GM21576 (cell line): ENCODE data around the gene GALNTL6.

ENCODE experiments used
- ATAC-seq: cut with Tn5 transposase; IDR thresholded peaks from one replicate; pipeline ENCODE4 v1.9.1; 2021; ENCODE audit warnings: mild to moderate bottlenecking, moderate library complexity; ENCODE audit not compliant: unreplicated experiment

GALNTL6 gene

GRCh38 chr4:172173206-172173605, 360.0 kb downstream of the GALNTL6 start:
- ATAC-seq, result no peak

DNA sequence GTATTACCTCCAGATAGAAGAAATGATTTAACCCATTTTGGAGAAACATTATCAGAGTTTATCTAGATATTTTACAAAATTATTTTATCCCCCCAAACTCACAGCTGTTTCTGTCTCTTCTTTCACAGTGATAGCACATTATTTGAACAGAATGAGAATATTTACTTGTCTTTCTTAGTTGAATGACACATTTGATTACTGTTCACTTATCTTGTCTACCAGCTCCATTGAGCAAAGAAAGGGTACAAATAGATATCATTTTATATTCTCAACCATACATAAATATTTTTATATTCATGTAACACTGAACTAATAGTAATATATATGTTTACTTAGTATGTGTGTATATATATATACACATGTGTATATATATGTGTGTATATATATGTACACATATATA, 364.2 kb downstream of the GALNTL6 start:
- ATAC-seq, result no peak

DNA sequence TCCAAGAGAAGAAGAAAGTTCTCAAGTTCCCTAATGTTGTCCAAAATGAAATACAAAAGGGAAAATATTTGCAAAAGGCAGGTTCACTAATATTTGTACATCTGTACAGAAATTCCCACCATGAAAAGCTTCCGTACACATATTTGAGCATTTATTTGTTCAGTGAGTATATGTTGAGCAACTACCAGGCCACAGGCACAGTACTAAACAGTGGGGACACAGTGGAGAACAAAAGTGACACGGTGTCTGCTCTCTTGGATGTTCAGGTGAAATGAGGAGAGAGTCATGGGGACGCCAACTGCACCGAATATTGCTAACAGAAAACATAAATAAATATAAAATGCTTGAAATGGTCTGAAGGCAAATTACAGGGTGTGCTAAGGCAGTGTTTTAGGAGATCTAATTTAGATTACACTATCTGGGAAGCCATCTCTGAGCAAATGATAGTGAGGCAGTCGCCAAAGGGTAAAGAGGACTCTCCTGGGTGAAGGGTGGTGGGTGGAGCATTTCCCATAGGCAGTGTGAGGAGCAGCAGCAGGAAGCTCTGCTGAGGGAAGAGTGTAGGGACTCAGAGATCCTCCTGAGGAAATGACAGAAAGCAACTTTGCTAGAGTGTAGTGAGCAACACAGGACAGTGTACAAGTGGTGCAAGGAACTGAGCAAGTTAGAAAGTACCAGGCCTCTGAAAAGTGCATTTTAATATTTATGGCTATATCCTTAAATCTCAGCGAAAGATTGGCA, 375.2 kb downstream of the GALNTL6 start:
- ATAC-seq, result no peak

DNA sequence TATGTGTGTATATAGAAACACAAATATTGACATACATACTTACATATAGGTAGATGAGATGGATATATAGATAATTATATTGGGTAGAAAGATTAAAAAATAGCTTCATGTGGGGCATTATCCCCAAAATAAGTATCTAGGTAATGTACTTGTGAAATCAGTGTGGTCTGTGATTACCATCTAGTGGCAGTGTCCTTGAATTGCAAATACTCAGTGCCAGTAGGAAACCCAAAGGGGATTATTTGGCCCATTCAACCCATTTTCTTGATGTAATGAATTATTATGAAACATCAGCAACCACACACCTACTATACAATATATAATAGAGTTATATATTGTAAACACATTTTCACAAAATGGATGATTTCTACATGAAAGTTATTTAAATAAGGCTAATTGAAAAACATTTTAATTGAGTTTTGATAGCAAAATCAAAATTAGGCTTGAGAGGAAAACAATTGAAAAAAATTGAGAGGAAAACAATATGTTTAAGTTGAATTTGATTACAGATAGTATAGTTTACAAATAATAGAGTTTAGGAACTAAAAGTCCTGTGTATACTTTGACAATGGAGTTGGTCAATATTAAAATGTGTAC, 389.4 kb downstream of the GALNTL6 start:
- ATAC-seq, result no peak

DNA sequence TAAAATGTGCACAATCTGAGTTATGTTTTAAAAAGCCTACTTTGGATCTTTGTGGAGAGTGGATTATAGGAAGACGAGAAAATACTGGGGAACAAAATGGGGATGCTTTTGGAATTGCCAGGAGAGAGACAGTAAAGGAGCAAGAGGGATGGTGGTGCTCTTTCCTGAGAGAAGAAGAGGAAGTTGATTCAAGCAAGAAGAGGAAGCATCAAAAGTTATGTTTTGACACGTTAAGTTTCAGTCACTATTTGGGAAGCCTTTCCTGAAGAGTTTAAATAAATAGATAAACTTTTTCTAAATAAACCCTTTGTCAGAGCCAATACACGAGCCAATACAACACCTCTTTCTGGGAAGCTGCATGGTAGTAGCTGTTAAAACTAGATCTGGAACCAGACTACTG, 394.1 kb downstream of the GALNTL6 start:
- ATAC-seq, result no peak

GRCh38 chr4:172207886-172208285, 394.7 kb downstream of the GALNTL6 start:
- ATAC-seq, result no peak

GRCh38 chr4:172220679-172221078, 407.5 kb downstream of the GALNTL6 start:
- ATAC-seq, result no peak

DNA sequence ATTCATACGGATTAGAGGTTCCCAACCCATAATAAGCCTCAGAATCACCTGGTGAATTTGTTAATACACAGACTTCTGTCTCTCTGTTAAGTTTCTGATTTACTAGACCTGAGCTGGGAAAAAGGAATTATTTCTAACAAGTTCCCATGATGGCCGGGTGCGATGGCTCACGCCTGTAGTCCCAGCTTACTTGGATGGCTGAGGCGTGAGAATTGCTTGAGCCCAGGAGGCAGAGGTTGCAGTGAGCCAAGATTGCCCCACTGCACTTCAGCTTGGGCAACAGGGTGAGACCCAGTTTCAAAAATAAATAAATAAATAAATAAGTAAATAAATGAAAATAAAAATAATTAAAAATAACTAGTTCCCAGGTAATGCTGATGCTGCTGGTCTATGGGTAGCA, 412.3 kb downstream of the GALNTL6 start:
- no peak for ATAC-seq

DNA sequence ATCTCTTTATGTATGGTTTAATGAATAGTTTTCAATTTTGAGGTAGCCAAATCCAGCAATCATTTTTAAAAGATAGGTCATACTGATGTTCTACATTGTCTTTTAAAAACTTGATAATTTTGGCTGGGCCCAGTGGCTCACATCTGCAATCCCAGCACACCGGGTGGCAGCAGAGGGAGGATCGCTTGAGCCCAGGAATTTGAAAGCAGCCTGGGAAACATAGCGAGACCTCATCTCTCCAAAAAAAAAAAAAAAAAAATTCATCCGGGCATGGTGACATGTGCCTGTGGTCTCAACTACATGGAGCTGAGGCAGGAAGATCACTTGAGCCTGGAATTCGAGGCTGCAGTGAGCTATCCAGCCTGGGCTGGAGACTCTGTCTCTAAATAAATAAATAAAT, 419.8 kb downstream of the GALNTL6 start:
- no peak for ATAC-seq

GRCh38 chr4:172243551-172243950, 430.3 kb downstream of the GALNTL6 start:
- no peak for ATAC-seq

DNA sequence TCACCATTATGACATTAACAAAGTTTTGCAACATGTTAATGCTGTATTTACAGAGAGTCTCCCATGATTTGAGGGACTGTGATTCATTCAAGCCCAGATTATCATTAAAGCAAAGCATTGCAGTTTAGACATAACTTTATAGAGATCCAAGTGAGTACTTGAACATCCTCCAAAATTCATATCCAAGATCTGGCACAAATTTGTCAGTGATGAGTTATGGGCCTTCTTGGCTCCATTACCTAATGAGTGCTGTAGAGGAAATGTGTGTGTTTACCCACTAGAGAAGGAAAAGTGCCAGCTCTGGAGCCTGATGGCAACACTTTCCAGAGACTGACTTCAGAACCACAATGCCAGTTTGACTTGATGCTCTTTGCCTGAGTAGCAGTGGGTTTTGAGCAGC, 432.3 kb downstream of the GALNTL6 start:
- ATAC-seq, result no peak

- ATAC-seq, result no peak
Measured at GRCh38 chr4:172253409-172253808, 440.2 kb downstream of the GALNTL6 start.

- ATAC-seq, result no peak
Measured at GRCh38 chr4:172256820-172257219, 443.6 kb downstream of the GALNTL6 start.

DNA sequence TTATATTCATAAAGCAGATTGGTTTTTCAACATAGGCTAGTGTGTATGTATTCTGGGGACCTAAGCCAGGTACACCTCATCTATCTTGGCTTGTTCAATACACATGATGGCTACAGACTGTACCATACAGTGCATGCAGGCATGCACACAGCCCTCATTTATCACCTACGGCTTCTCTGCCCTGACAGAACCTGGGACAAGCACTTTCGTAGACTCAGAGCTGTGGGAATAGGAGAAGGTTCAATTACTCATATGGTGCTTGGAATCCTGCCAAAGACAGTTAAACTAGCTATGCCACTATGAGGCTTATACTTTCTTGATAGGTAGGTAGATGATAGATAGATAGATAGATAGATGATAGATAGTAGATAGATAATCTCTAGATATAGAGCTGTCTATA, 457.2 kb downstream of the GALNTL6 start:
- no peak for ATAC-seq

DNA sequence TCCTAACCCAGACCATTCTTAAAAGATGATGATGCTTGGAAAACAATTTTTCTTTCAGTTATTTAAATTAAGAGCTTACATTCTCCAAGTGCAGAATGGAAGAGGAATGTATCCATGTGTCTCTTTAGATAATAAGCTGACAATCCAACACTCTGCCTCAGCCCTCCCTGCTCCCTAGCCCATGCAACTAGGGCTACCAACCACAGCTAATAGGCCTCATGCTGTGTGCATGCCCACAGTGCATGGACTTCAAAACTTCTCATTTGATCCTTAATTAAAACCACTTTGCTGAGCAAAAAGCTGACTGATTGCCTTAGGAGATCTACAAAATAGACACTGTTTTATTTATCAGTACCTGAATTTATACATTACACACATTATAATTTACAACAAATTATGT, 473.9 kb downstream of the GALNTL6 start:
- no peak for ATAC-seq

GRCh38 chr4:172305698-172306097, 492.5 kb downstream of the GALNTL6 start:
- ATAC-seq, result no peak

DNA sequence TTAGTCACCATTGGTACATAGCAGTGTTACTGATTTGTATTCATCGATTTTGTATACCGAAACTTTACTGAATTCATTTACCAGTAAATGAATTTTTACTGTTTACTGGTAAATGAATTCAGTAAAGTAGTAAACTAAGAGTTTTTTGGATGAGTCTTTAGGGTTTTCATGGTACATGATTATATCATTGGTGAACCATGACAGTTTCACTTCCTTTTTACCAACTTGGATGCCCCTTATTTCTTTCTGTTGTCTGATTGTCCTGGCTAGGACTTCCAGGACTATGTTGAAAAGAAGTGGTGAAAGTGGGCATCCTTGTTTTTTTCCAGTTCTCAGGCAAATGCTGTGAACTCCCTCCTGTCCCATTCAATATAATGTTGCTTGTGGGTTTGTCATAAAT, 494.9 kb downstream of the GALNTL6 start:
- ATAC-seq, result no peak

DNA sequence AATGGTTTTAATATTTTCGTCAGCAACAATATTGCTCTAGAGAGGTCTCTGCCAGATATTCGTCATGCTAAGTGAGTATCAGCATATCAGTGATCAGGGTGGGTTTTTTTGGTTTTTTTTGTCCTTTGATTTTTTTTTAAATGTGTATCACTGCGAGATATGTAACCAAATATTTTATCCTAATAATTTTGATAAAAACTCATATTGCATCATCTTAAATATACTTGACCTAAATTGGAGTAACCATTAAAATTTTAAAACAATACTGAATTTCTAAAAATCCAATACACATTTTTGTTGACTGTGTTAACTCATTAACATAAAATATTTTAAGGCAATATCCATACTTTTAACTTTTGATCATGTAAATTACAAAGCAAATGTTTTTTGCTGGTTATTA, 498.5 kb downstream of the GALNTL6 start:
- ATAC-seq, result no peak

- ATAC-seq, result no peak
Measured at GRCh38 chr4:172323288-172323687, 510.1 kb downstream of the GALNTL6 start.

GRCh38 chr4:172344308-172344938, 531.2 kb downstream of the GALNTL6 start:
- no peak for ATAC-seq

DNA sequence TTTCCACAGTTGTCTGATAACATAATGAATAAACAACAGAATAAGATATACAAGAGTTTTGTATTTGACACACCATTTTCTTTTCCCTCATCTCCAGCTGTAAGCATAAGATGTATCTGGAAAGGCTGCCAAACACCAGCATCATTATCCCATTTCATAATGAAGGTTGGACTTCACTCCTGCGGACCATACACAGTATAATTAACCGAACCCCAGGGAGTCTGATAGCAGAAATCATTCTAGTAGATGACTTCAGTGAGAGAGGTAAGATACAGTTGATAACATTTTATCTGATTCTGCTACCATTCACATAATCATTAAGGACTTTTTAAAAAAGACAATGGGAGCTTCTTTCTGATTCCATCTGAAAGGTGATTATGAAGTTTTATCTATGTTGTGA, 535.2 kb downstream of the GALNTL6 start:
- ATAC-seq, result no peak

DNA sequence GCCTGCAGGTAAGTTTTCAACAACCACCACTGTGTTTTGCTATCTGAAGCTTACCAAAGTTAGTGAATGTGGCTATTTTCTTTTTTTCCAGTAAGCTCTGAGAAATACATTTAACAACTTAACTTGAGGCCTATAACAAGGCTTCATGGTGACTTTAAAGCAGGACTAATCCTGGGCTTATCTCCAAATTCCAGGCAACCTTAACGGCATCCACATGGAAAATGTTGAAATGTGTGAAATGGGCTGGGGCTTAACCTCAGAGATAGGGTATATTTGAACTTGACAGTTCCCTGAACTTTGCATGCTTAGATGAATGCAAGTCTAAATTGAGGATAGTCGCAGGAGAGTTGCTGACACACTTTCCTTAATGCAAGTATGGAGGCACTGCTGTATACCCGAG, 539.2 kb downstream of the GALNTL6 start:
- ATAC-seq, result no peak
